Measurements from ENCODE around the gene TMEM255B. TPM values are rescaled to one million over a fixed set of nuclear protein-coding genes. Genes with fewer than 3 reads are reported as not detected.

The TMEM255B gene
- total RNA-seq, 1 donor from 2014 or later: 0.89 TPM

GRCh38 chr13:113746671-113747070 lies 12.4 kb upstream of the TMEM255B start:
- peaks cover 5% of the 10 kb centered on the region for H3K4me1 Mint-ChIP-seq (ENCODE audit: unreplicated experiment)
- no peaks in the 10 kb centered on the region for H3K36me3 Mint-ChIP-seq (ENCODE audit: unreplicated experiment)
- no peak overlapping the region for H3K27ac Mint-ChIP-seq (ENCODE audit: unreplicated experiment)
- H3K4me3 Mint-ChIP-seq (ENCODE audit: unreplicated experiment): no peak overlapping the region
- H3K27me3 Mint-ChIP-seq (ENCODE audit: unreplicated experiment): peaks cover under 1% of the 10 kb centered on the region
- no peaks in the 10 kb centered on the region for H3K9me3 Mint-ChIP-seq (ENCODE audit: unreplicated experiment)
- DNase-seq (ENCODE audit: extremely low spot score, unreplicated experiment): no peak
- TF ChIP-seq CTCF (IDR thresholded peaks at IDR 0.05): no peak

- Mint-ChIP-seq H3K27me3 (ENCODE audit: unreplicated experiment) (no peaks in the 10 kb centered on the region), H3K27ac (ENCODE audit: unreplicated experiment) (no peak overlapping the region)
Observed at GRCh38 chr13:113747291-113747833, 11.7 kb upstream of the TMEM255B start.

GRCh38 chr13:113748101-113748861 lies 10.7 kb upstream of the TMEM255B start:
- H3K9me3 Mint-ChIP-seq (ENCODE audit: unreplicated experiment): no peaks in the 10 kb centered on the region
- no peaks in the 10 kb centered on the region for H3K4me1 Mint-ChIP-seq (ENCODE audit: unreplicated experiment)
- H3K4me3 Mint-ChIP-seq (ENCODE audit: unreplicated experiment): no peak overlapping the region
- TF ChIP-seq CTCF (IDR thresholded peaks at IDR 0.05): no peak
- no peaks in the 10 kb centered on the region for H3K36me3 Mint-ChIP-seq (ENCODE audit: unreplicated experiment)
- H3K27me3 Mint-ChIP-seq (ENCODE audit: unreplicated experiment): no peaks in the 10 kb centered on the region
- no peak for DNase-seq (ENCODE audit: extremely low spot score, unreplicated experiment)
- no peak overlapping the region for H3K27ac Mint-ChIP-seq (ENCODE audit: unreplicated experiment)

More at GRCh38 chr13:113747291-113747833, 11.7 kb upstream of the TMEM255B start:
- no peaks in the 10 kb centered on the region for H3K9me3 Mint-ChIP-seq (ENCODE audit: unreplicated experiment)
- no peaks in the 10 kb centered on the region for H3K4me1 Mint-ChIP-seq (ENCODE audit: unreplicated experiment)
- H3K36me3 Mint-ChIP-seq (ENCODE audit: unreplicated experiment): no peaks in the 10 kb centered on the region
- DNase-seq (ENCODE audit: extremely low spot score, unreplicated experiment): no peak
- H3K4me3 Mint-ChIP-seq (ENCODE audit: unreplicated experiment): no peak overlapping the region
- no peak for TF ChIP-seq CTCF (IDR thresholded peaks at IDR 0.05)

- no peaks in the 10 kb centered on the region for H3K9me3 Mint-ChIP-seq (ENCODE audit: unreplicated experiment)
- H3K36me3 Mint-ChIP-seq (ENCODE audit: unreplicated experiment): no peaks in the 10 kb centered on the region
- H3K27me3 Mint-ChIP-seq (ENCODE audit: unreplicated experiment): peaks cover 3% of the 10 kb centered on the region
- H3K4me3 Mint-ChIP-seq (ENCODE audit: unreplicated experiment): no peak overlapping the region
- H3K27ac Mint-ChIP-seq (ENCODE audit: unreplicated experiment): no peak overlapping the region
- no peak for DNase-seq (ENCODE audit: extremely low spot score, unreplicated experiment)
- no peak for TF ChIP-seq CTCF (IDR thresholded peaks at IDR 0.05)
- no peaks in the 10 kb centered on the region for H3K4me1 Mint-ChIP-seq (ENCODE audit: unreplicated experiment)
Observed at GRCh38 chr13:113748862-113749451, 10.1 kb upstream of the TMEM255B start.

- no peak for TF ChIP-seq CTCF (IDR thresholded peaks at IDR 0.05)
- no peaks in the 10 kb centered on the region for H3K36me3 Mint-ChIP-seq (ENCODE audit: unreplicated experiment)
- no peaks in the 10 kb centered on the region for H3K9me3 Mint-ChIP-seq (ENCODE audit: unreplicated experiment)
- H3K4me1 Mint-ChIP-seq (ENCODE audit: unreplicated experiment): no peaks in the 10 kb centered on the region
- no peak overlapping the region for H3K27ac Mint-ChIP-seq (ENCODE audit: unreplicated experiment)
- no peak overlapping the region for H3K4me3 Mint-ChIP-seq (ENCODE audit: unreplicated experiment)
- DNase-seq (ENCODE audit: extremely low spot score, unreplicated experiment): no peak
- H3K27me3 Mint-ChIP-seq (ENCODE audit: unreplicated experiment): peaks cover 8% of the 10 kb centered on the region
Observed at GRCh38 chr13:113749507-113749906, 9.5 kb upstream of the TMEM255B start.
